CD1c-positive myeloid dendritic cell (primary cell): Measurements from ENCODE around the gene GSTM2.

ENCODE experiments used
- DNase-seq: peaks from one replicate; pipeline ENCODE4 v3.0.0-alpha.2; 2016; ENCODE audit errors: extremely low spot score

The GSTM2 gene

DNA sequence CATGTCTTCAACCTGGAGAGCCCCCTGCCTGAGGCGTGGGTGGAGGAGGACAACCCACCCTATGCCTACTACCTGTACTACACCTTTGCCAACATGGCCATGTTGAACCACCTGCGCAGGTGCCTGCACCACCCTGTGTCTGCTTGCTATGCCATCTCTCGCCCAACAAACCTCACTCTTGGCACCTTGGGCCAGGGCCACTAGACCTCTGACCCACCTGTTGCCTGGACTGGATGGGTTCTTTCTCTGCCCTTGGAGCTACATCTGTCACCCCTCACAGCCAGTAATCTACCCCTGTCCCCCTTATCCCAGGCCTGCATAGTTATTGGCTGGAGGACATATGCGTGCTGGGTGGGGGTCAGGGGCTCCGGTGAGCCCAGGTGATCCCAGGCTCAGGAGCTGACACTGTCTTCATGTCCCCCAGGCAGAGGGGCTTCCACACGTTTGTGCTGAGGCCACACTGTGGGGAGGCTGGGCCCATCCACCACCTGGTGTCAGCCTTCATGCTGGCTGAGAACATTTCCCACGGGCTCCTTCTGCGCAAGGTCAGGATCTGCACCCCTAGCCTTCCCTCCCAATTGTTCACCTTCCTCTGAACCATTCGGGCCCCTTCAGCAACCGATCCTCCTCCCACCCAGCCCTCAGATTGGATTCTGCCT lies 38.4 kb upstream of the GSTM2 start:
- DNase-seq = no peak

DNA sequence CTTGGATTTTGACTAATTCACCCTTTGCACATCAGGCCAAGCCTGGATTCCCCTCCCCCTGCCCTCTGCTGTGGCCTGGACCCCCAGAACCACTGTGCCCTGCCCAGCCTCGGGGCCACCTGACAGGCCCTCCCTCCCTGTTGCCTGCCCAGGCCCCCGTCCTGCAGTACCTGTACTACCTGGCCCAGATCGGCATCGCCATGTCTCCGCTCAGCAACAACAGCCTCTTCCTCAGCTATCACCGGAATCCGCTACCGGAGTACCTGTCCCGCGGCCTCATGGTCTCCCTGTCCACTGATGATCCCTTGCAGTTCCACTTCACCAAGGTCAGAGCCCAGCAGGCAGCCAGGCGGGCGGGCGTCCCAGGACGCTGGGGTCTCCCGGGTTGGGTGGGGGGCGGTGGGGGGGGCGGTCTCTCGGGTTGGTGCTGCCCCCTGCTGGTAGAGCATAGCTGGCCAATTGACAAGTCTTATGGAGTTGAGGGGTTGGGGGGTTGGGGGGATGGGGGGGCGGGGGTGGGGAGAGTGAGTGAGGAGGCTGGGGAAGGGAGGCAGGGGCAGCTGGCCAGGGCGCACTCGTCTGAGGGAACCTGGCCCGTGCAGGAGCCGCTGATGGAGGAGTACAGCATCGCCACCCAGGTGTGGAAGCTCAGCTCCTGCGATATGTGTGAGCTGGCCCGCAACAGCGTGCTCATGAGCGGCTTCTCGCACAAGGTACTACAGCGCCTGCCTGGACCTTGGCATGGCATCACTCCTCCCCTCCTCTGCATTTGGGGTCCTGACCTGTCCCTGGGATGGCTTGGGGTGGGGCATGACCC lies 37.6 kb upstream of the GSTM2 start:
- no peak for DNase-seq

DNA sequence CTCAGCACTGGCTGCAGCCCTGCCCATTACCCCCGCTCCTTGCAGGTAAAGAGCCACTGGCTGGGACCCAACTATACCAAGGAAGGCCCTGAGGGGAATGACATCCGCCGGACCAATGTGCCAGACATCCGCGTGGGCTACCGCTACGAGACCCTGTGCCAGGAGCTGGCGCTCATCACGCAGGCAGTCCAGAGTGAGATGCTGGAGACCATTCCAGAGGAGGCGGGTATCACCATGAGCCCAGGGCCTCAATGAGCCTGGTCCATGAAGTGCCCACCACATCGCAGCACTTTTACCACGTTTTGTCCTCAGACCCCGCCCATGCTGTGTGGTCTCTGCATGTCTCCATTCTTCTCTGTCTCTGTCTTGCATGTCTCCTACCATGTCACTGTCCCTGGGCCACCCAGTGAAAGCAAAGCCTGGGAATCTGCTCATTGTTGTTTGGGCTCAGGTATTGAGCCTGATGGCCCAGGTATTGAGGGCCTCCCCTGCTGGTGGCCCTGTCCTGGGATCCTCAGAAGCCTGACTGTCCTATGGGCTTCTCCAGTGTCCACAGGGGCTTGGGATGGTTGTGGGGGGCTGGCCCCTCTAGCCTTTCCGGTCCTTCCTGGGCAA lies 36.9 kb upstream of the GSTM2 start:
- no peak for DNase-seq

DNA sequence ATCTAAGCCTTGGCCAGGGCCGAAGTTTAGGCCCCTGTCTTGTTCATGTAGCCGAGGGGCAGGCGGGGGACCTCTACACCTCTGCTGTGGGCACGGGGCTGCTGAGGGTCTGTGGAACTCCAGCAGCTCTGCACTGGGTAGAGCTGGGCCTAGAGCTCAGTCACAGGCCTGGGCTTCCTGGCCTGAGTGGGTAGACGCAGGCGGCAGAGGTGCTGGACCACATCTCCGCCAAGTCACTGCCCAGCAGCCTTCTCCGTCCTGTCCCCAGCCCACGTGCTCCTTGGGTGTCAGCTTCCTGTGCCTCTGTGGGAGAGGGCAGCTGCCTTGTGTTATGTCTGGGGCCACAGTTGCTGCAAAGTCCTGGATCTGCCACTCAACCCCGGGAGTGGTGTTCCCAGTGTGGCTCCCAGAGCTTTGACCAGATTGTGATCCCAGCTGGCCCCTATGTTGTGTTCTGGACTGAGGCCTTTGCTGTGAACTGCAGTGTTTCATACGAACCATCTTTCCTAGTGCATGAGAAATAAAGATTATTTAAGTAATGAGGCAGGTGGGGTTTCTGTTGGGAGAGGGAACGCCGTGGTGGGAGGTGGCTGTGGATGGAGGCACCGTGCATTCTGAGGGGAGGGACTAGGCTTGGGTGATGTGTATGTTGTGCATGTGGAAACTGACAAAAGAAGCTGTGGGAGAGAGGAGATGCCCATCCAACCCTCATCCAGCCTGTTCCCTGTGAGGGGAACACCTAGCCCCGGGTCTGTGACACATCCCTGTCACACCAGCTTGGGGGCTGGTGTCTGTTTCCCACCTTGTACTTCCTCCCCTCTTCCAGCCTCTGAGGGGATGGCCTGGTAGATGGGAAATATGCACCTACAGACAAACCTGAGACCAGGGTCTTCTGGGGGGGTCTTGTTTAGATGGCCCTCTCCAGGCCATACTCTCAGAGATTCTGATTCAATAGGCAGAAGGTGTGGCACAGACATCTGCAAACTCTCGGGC lies 36.0 kb upstream of the GSTM2 start:
- no peak for DNase-seq

DNA sequence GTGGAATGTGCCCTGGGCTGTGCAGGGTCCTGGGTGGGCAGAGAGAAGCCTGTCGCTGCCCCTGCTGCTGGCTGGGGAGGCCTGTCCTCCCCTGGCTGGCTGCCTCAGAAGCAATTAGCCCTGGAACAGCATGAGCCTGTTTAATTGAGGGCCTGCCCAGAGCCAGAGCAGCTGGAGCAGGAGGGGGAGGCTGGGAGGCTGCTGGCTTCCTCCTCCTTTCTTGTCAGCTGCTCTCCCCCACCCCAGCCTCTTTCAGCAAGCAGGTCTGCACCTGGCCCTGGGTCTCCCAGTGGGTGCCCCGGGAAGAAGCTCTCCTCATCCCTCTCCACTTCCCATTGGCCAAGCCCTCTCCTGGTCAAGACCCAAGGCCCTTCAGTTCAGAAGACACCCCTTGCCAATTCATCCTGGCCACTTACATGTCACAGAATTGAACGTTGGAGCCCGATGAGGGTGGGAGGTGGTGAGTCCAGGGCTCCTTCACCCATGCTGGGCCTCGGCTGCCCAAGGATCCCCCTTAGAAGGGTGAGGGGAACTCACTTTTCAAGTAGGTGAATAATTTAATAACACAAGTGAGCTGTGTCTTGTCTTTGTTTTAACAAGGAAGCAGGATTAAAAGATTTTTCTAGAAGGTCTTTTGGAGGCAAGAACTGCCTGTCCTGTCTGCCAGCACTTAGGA lies 35.0 kb upstream of the GSTM2 start:
- DNase-seq = no peak

DNA sequence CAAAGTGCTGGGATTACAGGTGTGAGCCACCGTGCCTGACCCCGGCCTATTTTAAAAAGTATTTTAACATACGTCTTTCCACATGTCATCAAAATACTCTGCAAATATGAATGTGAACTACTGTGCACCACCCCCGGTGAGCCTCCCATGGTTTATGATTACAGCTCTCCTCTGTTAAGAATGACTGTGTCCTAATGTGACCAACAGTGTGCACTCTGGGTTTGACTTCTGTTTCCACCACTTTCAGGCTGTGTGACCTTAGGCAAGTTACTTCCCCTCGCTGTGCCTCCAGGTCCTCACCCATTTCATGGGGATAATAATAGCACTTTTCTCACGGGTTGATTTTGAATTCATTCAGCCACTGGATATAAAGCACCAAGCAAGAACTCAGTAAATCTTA lies 33.6 kb upstream of the GSTM2 start:
- DNase-seq = no peak

DNA sequence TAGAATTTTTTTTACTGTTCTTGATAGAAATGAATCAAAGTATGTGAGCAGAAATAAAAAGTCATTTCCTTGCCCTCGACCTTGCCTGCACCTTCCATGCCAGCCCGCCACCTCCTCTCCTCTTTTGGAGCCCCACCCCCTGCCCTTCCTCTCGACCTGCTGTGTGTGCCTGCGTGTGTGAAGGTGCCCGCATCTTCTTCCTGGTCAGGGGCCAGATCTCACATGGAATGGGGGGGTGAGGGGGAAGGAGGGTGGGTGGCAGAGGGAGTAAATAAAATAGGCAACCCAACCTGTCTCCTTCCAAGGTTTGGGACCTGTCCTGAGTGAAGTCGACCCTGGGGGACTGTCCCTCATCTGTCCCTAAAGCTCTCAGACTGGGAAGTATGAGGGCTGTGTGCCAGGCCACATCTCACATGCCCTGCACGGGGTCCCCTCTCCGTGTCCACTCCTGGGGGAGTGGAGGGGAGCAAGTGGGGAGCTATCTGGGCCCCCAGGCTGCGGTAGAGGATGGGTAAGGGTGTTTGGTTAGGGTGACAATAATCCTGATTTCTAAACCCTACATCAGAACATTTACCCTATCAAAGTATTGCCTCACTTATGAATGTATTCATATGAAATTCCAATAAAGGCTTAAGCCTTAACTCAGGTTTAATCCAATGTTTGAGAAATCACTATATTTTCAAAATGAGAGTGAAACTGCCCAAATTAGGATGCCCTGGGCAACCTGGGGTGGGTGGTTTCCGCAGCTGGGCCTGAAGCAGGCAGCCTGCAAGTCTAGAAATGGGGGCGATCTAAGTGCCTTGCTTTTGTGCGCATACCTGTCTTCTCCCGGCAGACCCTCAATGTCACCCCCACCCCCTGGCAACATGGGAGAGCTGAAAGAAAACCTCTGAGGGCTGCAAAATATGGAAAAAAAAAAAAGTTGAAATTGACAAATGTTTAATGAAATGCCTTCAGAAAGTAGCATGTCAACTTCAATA lies 32.8 kb upstream of the GSTM2 start:
- DNase-seq = no peak

DNA sequence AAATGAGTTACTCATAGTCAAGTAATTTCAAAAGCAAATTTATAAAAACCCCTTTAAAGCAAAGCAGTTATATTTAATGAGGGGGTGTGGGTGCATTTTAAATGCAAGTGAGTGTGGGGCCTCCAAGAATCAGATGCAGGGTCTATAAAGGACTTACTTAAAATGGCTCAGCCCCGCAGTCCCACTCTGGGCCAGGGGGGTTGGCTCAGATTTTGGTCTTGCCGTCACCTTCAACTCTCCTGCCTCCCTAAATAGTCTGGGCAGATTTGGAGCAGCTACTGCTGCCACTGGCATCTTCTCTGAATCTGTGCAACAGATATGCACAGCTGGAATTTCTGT lies 32.0 kb upstream of the GSTM2 start:
- DNase-seq = no peak

DNA sequence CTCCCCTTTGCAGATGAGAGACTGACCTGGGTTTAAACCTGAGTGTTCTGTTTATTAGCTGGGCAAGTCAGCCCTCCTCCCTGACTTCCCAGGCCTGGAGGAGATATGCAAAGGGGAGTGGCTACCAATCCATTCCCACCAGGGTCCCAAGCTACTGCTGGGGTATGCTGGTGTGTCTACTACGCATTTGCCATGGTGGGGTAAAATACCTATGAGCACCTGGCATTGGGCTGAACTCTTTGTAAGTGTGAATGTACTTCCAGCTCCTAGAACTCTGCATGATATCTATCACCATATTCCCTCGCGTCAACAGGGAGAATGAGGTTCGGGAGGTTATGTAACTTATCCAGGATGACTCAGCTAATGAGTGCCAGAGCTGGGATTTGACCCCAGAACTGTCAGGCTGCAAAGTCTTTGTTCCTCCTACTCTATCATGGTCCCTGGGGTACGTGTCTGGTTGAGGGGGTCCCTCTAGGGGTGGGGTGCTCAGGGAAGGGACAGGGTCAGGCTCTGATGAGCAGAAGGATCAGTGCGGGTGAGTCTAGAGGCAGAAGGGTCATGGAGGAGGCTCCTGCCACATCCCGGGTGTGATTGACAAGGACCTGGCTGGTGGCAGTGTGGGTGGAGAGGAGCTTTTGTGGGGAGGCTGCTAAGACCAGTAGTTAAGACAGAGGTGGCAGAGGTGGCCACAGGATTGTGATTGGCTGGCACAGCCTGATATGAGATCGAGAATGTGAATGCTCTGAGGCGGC lies 31.5 kb upstream of the GSTM2 start:
- DNase-seq = no peak

DNA sequence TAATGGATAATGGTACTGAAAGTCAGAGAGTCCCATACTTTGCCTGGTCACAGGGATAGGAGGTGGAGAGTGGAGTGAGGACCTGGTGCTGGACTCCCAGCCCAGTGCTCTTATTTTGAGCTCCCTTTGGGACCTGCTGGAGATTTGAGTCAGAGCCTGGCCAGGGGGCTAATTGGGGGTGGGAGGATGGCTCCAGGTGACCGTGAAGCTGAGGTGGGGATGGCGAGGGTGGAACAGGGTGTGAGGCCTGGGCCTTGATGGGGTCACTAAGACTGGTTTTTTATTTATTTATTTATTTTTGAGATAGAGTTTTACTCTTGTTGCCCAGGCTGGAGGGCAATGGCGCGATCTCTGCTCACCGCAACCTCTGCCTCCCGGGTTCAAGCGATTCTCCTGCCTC lies 30.4 kb upstream of the GSTM2 start:
- DNase-seq = no peak

DNA sequence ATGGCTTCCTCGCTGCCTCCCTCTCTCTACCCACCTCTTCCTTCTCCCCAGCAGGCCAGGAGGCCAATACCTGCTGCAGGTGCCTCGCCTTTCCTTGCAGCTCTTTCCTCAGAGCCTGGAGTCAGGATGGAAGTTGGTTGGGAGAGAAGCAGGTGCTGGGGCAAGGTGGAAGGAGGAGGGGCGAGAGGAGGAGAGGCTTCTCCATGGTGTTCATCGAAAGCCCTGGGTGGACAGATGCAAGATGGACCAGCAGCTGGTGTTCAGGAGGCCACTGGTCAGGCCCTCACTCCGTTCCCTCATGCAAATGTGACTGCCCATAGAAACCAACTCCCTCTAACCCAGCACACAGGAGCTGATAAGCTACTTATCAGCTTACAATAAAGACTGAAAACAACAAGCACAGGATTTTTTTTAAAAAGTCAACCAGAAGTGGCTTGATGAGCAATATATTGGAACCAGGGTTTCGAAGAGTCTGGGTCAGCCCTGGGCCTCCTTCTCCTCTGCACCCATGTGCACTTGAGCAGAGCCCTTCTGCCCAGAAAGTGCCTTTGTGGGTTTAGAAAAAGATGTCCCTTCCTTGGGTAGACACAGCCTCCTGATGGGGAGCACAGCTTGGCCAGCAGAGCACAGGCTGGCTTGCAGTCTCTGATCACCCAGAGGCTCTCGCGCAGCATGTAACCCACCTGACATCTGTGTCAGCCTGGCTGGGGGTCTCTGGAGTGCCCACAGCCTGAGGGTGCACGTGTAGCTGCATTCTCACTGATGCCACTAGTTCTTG lies 28.6 kb upstream of the GSTM2 start:
- DNase-seq = no peak

DNA sequence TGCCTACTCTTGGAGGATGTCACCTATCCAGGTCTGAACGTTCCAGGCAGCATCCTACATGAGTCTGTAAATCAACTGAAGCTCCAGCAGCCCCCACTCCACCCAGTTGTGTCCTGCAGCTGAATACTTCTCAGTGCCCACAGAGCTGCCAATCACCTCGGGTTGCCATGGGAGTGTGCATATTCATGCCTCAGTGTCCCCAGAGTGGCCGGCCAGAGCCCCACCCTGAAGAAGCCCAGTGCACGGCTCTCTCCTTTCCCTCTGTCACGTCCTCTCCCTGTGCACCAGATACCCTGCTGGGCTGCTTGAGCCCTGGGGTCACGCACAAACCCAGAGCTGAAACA lies 28.0 kb upstream of the GSTM2 start:
- DNase-seq = no peak

DNA sequence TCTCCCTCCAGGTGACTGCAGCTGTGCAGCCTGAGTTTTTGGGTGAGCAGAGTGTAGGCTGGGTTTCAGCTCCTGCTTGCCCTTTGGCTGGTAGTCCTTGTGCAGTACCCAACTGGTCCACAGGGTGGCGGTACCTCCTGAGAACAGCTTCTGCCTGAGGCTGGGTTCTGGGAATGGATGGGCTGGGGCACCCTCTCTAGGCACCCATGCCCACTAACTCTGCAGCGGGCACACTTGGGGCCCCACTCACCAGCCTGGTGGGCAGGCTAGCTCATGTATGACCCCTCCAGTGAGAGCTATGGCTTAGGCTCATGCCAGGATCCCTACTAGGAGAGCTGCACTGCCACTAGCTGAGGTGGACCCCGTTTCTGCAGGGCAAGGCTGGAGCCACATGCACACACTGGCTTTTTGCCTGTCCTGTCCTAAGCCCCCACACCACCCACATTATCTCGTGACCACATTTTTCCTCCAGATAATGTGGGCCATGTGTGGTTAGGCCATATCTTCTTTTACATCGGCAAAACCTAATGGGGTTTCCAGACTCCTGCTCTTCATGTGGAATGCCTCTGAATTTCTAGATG lies 27.5 kb upstream of the GSTM2 start:
- DNase-seq = peak; percentile 84

DNA sequence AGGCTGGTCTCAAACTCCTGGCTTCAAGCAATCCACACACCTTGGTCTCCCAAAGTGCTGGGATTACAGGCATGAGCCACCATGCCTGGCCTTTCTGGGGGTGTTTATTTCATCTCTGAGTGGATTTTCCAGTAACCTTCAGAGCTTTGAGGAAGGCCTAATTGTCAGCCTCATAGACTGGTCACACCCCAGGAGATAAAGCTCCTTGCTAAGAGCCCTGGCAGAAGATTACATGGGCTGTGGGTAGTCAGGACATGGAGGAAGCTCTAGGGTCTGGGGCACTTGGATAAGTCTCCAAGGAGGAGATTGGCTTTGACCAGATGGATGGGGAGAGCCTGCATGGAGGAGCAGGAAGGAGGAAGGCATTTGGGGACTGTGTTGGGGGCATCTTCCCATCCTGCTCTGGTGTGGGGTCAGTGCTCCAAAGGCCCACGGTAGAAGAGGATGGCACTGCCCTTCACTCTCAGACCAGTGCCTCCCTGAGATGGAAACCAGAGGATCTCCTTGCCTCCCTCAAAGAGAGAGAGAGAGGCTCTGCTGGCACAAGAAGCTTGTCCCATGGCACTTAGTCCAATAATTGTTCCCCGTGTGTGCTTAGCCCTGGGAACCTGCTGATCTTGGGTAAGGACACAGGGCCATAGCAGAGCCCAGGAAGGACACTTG lies 26.6 kb upstream of the GSTM2 start:
- DNase-seq = no peak

DNA sequence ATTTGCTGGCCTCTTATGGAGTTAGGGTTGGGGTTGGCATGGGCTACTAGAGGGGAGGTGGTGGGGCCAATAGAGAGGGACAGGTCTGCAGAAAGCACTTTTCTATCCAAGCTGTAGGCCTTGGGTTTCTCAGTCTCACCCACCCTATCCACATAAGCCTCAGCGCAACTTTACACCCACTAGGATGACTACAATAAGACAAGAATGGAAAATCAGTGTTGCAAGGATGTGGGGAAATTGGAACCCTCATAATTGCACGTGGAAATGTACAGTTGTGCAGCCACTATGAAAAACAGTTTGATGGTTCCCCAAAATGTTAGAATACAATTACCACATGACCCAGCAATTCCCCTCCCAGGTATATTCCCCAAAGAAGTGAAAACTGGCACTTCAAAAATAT lies 26.0 kb upstream of the GSTM2 start:
- DNase-seq = no peak

DNA sequence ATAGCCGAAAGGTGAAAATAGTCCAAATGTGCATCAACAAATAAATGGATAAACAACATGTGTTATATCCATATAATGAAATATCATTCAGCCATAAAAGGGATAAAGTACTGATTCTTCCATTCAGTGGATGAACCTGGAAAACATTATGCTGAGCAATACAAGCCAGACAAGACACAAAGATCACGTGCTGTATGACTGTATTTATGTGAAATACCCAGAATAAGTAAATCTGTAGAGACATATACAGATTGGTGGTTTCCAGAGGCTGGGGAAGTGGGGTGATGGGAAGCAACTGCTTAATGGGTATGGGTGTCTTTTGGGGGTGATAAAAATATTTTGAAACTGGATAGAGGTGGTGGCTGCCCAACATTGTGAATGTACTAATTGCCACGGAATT lies 25.2 kb upstream of the GSTM2 start:
- no peak for DNase-seq

DNA sequence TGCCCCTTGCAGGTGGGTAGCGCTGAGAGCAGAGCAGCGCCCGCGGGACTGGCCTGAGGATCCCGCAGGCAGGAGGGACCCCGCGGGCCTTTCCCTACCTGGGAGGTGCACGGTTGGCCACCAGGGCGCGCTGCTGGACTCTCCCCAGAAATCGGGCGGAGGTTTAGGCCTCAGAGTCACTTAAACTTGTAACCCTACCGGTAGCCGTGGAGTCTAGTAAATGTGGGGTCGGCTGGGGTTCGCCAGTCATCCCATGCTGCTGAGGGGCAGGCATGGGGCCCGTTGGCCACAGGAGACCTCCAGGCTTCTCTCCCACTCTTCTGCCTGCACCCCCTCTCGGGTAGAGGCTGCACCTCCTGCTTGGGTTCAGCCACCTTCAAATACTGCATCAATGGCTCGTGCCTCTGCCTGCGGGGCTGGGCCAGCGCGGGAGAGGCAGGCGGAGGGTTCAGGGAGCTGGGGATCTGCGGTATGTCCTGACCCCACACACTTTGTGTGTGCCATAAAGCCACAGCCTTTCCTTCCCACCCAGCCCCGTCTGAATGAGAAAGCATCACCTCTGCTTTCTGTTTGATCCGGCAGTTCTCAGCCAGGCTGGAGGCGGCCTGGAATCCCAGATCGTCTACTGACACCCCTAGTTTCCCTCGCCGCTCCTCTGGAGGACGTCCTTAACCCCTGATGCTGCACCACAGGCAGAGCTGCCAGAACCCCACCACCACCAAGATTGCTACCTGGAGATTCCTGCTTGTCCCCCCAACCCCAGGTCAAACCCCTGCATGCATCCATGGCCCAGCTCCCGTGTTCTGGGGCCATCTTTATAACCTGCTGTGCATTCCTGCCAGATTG lies 24.2 kb upstream of the GSTM2 start:
- peak; percentile 88 for DNase-seq
